Fibroblast of lung (primary cell): ENCODE data around the gene ARHGAP45. TPM values are rescaled to one million over a fixed set of nuclear protein-coding genes. Genes with fewer than 3 reads are reported as not detected.

Experiments used
- DNase-seq, 2 donors: peaks; one replicate each; pipeline versions ENCODE4 v3.0.0 to v3.0.0-alpha.2; 2010; ENCODE audit warnings: low read depth in 2 of 2
- H2AFZ ChIP-seq: 2 replicates; pipeline ENCODE4 v1.5.1; 2012; ENCODE audit warnings: low read length, control low read depth, inconsistent platforms
- H3K27ac ChIP-seq: 2 replicates; pipeline ENCODE4 v1.5.1; 2011; ENCODE audit warnings: low read length, control low read depth; ENCODE audit not compliant: insufficient read depth
- H3K27me3 ChIP-seq: 2 replicates; pipeline ENCODE4 v1.5.1; 2011; ENCODE audit warnings: mild to moderate bottlenecking, low read length; ENCODE audit not compliant: control insufficient read depth, insufficient read depth
- H3K36me3 ChIP-seq: 2 replicates; pipeline ENCODE4 v1.5.1; 2011; ENCODE audit warnings: low read length; ENCODE audit not compliant: control insufficient read depth, insufficient read depth
- H3K4me1 ChIP-seq: 2 replicates; pipeline ENCODE4 v1.5.1; 2011; ENCODE audit warnings: low read length; ENCODE audit not compliant: control insufficient read depth, insufficient read depth; ENCODE audit errors: extremely low read depth
- H3K4me2 ChIP-seq: 2 replicates; pipeline ENCODE4 v1.5.1; 2011; ENCODE audit warnings: low read length, control low read depth; ENCODE audit not compliant: insufficient read depth; ENCODE audit errors: extremely low read depth
- H3K4me3 ChIP-seq, 4 experiments: fragments of 200-600 bp in 1 of 4; sonication (generic) in 1 of 4; replicated peaks in 1 of 4; 2 replicates each; pipeline ENCODE4 v1.5.1; 2011 to 2016; ENCODE audit warnings: low read length in 4 of 4, low read depth in 3 of 4, mild to moderate bottlenecking in 3 of 4, control low read depth in 2 of 4, inconsistent platforms in 1 of 4, mixed read lengths in 1 of 4; ENCODE audit not compliant: insufficient read depth in 1 of 4; ENCODE audit errors: control extremely low read depth in 1 of 4
- H3K79me2 ChIP-seq: 2 replicates; pipeline ENCODE4 v1.5.1; 2012; ENCODE audit warnings: mild to moderate bottlenecking, low read length, inconsistent platforms; ENCODE audit not compliant: control insufficient read depth, insufficient read depth
- H3K9ac ChIP-seq: 2 replicates; pipeline ENCODE4 v1.5.1; 2011; ENCODE audit warnings: mild to moderate bottlenecking, low read length, control low read depth; ENCODE audit not compliant: insufficient read depth
- H3K9me3 ChIP-seq: 2 replicates; pipeline ENCODE4 v1.5.1; 2012; ENCODE audit warnings: low read depth, low read length; ENCODE audit not compliant: control insufficient read depth, insufficient read depth
- H4K20me1 ChIP-seq: 2 replicates; pipeline ENCODE4 v1.5.1; 2011; ENCODE audit warnings: low read length; ENCODE audit not compliant: control insufficient read depth, insufficient read depth; ENCODE audit errors: extremely low read depth
- CTCF ChIP-seq, 2 donors: IDR thresholded peaks in 1 of 2; conservative IDR thresholded peaks in 1 of 2; 1 replicate in 1 of 2; 2 replicates in 1 of 2; pipeline ENCODE4 v1.5.1; 2011 to 2012; ENCODE audit warnings: low read length in 2 of 2, control low read depth in 1 of 2, inconsistent platforms in 1 of 2, low read depth in 1 of 2, mild to moderate bottlenecking in 1 of 2
- EZH2 ChIP-seq: IDR thresholded peaks from 2 replicates; pipeline ENCODE4 v1.5.1; 2012; ENCODE audit warnings: low read length, control low read depth, mild to moderate bottlenecking; ENCODE audit errors: missing control alignments
- polyA plus RNA-seq, 2 donors: library from polyadenylated mRNA; depleted of rRNA in 1 of 2; stranded (reverse) in 1 of 2; unstranded in 1 of 2; fragments of >200 nt; gene quantifications; 2 replicates each; pipeline ENCODE4 v1.2.1, GENCODE V29; 2011 to 2012; ENCODE audit warnings: missing spikeins in 1 of 2
- total RNA-seq: library from RNA; depleted of rRNA; stranded (reverse); fragments of >200 nt; gene quantifications from 2 replicates; pipeline ENCODE4 v1.2.1, GENCODE V29; 2014

Gene ARHGAP45
- total and polyA plus RNA-seq, 2 donors (not counting 1 experiment from before 2014, with no cell fraction given), result 0.42 to 1.8 TPM

DNA sequence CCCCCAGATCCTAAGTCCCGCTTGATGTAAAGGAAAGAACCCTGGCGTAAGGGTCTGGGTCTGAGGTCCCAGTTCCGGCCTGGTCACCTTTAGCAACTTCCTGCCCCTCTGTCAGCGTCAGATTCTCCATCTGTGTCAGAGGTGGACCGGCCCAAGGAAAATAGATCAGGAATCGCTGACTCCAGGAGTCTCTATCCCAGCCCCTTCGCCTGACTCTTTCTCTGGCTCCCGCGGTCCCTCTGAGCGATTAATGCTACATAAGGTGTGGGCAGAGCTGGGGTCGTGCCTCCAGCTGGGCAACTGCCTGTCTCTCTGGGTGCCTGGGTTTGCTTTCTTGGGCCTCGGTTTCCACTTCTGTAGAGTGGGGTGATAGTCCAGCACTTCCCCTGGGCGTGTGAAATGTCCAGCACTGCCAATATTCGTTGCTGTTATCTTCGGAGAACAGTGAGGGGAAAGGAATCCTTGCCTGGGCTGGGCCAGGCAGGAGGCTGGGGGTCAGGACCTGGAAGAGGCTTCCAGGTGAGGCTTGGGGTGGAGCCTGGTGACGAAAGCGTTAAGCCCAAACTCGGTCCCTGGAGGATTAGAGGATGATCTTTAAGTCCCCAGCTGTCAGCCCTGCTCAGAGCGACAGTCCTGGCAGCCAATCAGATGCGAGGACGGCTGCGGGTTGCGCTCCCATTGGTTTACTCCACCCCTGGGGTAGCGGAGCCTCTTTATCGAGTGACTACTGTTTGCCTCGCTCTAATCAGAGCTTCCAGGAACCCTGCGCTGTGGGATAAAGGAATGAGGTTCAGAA lies 26.3 kb upstream of the ARHGAP45 start:
- TF ChIP-seq EZH2, result no peak
- TF ChIP-seq CTCF (conservative IDR thresholded peaks at IDR 0.05 in 1 of 2, IDR thresholded peaks at IDR 0.05 in 1 of 2; ENCODE audit: low read depth in 1 of 2, low read length in 2 of 2), result no peak
- Histone ChIP-seq H3K4me1 (peaks cover 26% of the 10 kb centered on the region), H3K27ac (no peak overlapping the region), H3K4me3 (peak overlapping the region; percentile 53 to 67 (median 58)), H3K9ac (peak overlapping the region; percentile 18), H3K9me3 (no peaks in the 10 kb centered on the region), H3K36me3 (peaks cover 17% of the 10 kb centered on the region), H3K4me2 (peak overlapping the region; percentile 93), H3K79me2 (no peaks in the 10 kb centered on the region), H2AFZ (peak overlapping the region; percentile 51), H4K20me1 (no peaks in the 10 kb centered on the region), H3K27me3 (no peaks in the 10 kb centered on the region)
- DNase-seq, result peak; percentile 94 to 95

- Histone ChIP-seq H3K27me3 (no peaks in the 10 kb centered on the region), H3K36me3 (peaks cover 15% of the 10 kb centered on the region), H3K27ac (no peak overlapping the region), H2AFZ (peak overlapping the region; percentile 51), H3K4me1 (peaks cover 26% of the 10 kb centered on the region), H3K9ac (no peak overlapping the region), H3K9me3 (no peaks in the 10 kb centered on the region), H3K4me3 (peak overlapping the region; percentile 26 to 67 (median 42)), H4K20me1 (no peaks in the 10 kb centered on the region), H3K4me2 (peak overlapping the region; percentile 93), H3K79me2 (no peaks in the 10 kb centered on the region)
- TF ChIP-seq EZH2, result no peak
- DNase-seq, result no peak
These were observed 25.6 kb upstream of the ARHGAP45 start for GRCh38 chr19:1041272-1041834.

DNA sequence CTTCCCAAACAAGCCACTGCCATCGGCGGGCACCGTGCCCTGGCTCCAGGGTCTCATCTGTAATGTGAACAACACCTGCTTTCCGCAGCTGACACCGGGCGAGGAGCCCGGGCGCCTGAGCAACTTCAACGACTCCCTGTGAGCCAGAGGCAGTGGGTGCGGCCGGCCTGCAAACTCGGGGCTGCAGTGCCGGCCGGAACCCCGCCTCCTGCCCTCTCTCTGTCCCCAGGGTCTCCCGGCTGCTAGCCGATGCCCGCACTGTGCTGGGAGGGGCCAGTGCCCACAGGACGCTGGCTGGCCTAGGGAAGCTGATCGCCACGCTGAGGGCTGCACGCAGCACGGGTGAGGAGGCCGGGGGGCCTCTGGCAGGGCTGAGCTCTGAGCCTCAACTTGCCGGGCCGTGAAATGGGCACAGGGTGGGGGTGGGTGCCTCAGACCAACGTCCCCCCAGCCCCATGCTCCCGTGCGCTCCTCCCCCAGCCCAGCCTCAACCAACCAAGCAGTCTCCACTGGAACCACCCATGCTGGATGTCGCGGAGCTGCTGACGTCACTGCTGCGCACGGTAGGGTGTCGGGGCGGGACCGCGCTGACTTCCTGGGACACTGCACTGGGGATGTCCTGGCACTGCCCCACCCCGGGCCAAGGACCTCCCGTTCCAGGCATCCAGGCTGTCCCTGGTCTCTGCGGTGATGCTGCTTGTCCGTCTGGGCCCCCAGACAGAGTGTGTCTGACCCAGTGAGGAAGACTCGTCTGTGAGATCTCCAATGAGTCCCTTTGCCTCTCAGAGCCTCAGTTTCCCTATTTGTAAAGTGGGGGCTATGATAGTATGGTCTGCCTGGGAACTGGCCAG lies 24.9 kb upstream of the ARHGAP45 start:
- H2AFZ ChIP-seq, result no peak overlapping the region
- peak overlapping the region; percentile 44 for H3K4me2 ChIP-seq
- H3K36me3 ChIP-seq, result peaks cover 15% of the 10 kb centered on the region
- no peaks in the 10 kb centered on the region for H3K9me3 ChIP-seq
- TF ChIP-seq EZH2 (no peak), CTCF (conservative IDR thresholded peaks at IDR 0.05 in 1 of 2, IDR thresholded peaks at IDR 0.05 in 1 of 2; ENCODE audit: low read depth in 1 of 2, low read length in 2 of 2) (no peak)
- H3K79me2 ChIP-seq, result no peaks in the 10 kb centered on the region
- H3K4me1 ChIP-seq, result peaks cover 26% of the 10 kb centered on the region
- no peak overlapping the region for H3K9ac ChIP-seq
- H4K20me1 ChIP-seq, result no peaks in the 10 kb centered on the region
- no peak for DNase-seq
- no peaks in the 10 kb centered on the region for H3K27me3 ChIP-seq
- peak overlapping the region; percentile 44 for H3K27ac ChIP-seq
- H3K4me3 ChIP-seq, result peak overlapping the region in 1 of 4 experiments; percentile 17
